Loucy (cell line): ENCODE data around the gene B3GLCT.

Experiments
- EZH2phosphoT487 ChIP-seq: fragments of 200-600 bp; IDR thresholded peaks from 2 replicates; pipeline ENCODE4 v1.6.1; 2018; ENCODE audit warnings: antibody characterized with exemption, mild to moderate bottlenecking, moderate library complexity, borderline replicate concordance
- TF ChIP-seq, protein P1 (sequence below): fragments of 200-600 bp; sonication (generic); conservative IDR thresholded peaks from 2 replicates; pipeline ENCODE4 v1.5.1; 2014; ENCODE audit warnings: mild to moderate bottlenecking, antibody characterized with exemption, low read length

DNA sequence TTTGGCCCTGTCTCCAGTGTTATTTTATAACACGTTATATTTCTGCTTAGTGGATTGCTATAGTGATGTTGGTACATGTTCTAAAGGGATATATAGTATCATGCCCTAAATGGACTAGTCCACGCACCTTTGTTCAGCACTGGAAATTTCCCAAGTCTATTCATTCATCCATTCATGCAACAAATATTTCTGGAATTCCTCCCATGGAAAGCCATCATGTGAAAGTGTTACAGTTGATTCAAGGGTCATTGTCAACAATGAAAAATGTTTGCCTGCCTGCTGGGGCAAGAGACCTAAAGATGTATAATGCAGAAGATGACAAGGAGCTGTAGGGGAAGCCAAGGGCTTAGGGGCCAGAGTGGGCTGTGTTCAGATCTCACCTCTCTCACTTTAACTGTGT is 27.2 kb upstream of the B3GLCT start:
- TF ChIP-seq, protein P1, sequence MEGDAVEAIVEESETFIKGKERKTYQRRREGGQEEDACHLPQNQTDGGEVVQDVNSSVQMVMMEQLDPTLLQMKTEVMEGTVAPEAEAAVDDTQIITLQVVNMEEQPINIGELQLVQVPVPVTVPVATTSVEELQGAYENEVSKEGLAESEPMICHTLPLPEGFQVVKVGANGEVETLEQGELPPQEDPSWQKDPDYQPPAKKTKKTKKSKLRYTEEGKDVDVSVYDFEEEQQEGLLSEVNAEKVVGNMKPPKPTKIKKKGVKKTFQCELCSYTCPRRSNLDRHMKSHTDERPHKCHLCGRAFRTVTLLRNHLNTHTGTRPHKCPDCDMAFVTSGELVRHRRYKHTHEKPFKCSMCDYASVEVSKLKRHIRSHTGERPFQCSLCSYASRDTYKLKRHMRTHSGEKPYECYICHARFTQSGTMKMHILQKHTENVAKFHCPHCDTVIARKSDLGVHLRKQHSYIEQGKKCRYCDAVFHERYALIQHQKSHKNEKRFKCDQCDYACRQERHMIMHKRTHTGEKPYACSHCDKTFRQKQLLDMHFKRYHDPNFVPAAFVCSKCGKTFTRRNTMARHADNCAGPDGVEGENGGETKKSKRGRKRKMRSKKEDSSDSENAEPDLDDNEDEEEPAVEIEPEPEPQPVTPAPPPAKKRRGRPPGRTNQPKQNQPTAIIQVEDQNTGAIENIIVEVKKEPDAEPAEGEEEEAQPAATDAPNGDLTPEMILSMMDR = no peak
- no peak for TF ChIP-seq EZH2phosphoT487
